Glutamatergic neuron (in vitro differentiated cells): ENCODE data around the gene LRRC26. TPM values are rescaled to one million over a fixed set of nuclear protein-coding genes. Genes with fewer than 3 reads are reported as not detected.

Source experiments
- DNase-seq: peaks from one replicate; pipeline ENCODE4 v3.0.0; 2022
- H3K27ac Mint-ChIP-seq: one replicate; pipeline ENCODE4 v1.8.0; 2020; ENCODE audit warnings: mild to moderate bottlenecking, mixed read lengths, inconsistent platforms; ENCODE audit not compliant: unreplicated experiment
- H3K27me3 Mint-ChIP-seq: one replicate; pipeline ENCODE4 v1.8.0; 2020; ENCODE audit warnings: mild to moderate bottlenecking, moderate library complexity, mixed read lengths, inconsistent platforms; ENCODE audit not compliant: unreplicated experiment
- H3K36me3 Mint-ChIP-seq: one replicate; pipeline ENCODE4 v1.8.0; 2020; ENCODE audit warnings: mild to moderate bottlenecking, mixed read lengths, inconsistent platforms; ENCODE audit not compliant: unreplicated experiment
- H3K4me1 Mint-ChIP-seq: one replicate; pipeline ENCODE4 v1.8.0; 2020; ENCODE audit warnings: mild to moderate bottlenecking, low read depth, mixed read lengths, inconsistent platforms; ENCODE audit not compliant: unreplicated experiment
- H3K4me3 Mint-ChIP-seq: one replicate; pipeline ENCODE4 v1.8.0; 2020; ENCODE audit warnings: mild to moderate bottlenecking, mixed read lengths, inconsistent platforms; ENCODE audit not compliant: unreplicated experiment
- H3K9me3 Mint-ChIP-seq: one replicate; pipeline ENCODE4 v1.8.0; 2020; ENCODE audit warnings: mild to moderate bottlenecking, moderate library complexity, mixed read lengths, inconsistent platforms; ENCODE audit not compliant: unreplicated experiment
- CTCF ChIP-seq: fragments of 200-600 bp; sonication (generic); IDR thresholded peaks from one replicate; pipeline ENCODE4 v1.5.0; 2021; ENCODE audit not compliant: partially characterized antibody, unreplicated experiment
- total RNA-seq: library from RNA; stranded (reverse); fragmentation: NEBNext Ultra II Directional; extraction: Animal tissue kit (Norgen Biotek cat#: 25700); gene quantifications from one replicate; pipeline ENCODE4 v1.2.1, GENCODE V29; 2021; ENCODE audit not compliant: unreplicated experiment

LRRC26 gene
- total RNA-seq, 1 donor from 2014 or later = 0.98 TPM

DNA sequence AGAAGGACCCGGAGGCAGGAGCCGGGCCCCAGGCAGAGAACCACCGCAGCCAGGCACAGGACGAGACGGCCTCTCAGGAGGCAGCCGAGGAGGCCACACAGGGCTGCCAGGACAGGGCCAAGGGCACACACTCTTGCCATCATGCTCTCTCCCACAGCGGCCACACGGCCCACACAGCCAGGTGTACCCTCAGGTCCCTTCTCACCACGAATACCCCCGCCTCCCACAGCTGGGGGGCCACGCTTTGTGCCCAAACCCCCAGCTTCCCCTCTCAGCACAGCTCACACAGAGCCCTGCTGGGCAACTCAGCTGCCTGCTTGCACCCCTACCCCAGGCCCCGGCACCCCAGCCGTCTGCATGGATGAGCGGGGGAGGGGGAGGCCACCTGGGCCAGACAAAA is 23.9 kb upstream of the LRRC26 start:
- H3K4me1 Mint-ChIP-seq = peaks cover 2% of the 10 kb centered on the region
- no peaks in the 10 kb centered on the region for H3K36me3 Mint-ChIP-seq
- DNase-seq = no peak
- no peak overlapping the region for H3K27ac Mint-ChIP-seq
- H3K27me3 Mint-ChIP-seq = peaks cover 2% of the 10 kb centered on the region
- no peak overlapping the region for H3K4me3 Mint-ChIP-seq
- peaks cover 2% of the 10 kb centered on the region for H3K9me3 Mint-ChIP-seq
- no peak for TF ChIP-seq CTCF

GRCh38 chr9:137192859-137193258 is 23.0 kb upstream of the LRRC26 start:
- H3K27me3 Mint-ChIP-seq = peaks cover 2% of the 10 kb centered on the region
- TF ChIP-seq CTCF = no peak
- H3K4me3 Mint-ChIP-seq = no peak overlapping the region
- H3K36me3 Mint-ChIP-seq = no peaks in the 10 kb centered on the region
- H3K9me3 Mint-ChIP-seq = peaks cover 3% of the 10 kb centered on the region
- DNase-seq = no peak
- peaks cover 2% of the 10 kb centered on the region for H3K4me1 Mint-ChIP-seq
- no peak overlapping the region for H3K27ac Mint-ChIP-seq

DNA sequence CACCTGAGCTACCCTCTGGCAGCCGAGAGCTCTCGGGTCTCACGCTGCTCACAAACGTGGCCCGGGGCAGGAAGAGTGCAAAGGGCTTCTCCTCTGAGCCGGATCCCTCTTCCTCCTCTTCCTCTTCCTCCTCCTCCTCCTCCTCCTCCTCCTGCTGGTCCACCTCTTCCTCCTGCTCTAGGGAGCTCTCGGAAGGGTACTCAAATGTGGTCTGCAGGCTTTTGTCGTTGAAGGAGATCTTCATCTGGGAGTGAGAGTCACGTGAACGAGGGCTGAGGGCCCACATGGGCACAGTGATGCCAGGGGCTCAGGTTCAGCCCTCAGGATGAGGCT is 22.6 kb upstream of the LRRC26 start:
- H3K27me3 Mint-ChIP-seq = peaks cover 2% of the 10 kb centered on the region
- TF ChIP-seq CTCF = no peak

DNA sequence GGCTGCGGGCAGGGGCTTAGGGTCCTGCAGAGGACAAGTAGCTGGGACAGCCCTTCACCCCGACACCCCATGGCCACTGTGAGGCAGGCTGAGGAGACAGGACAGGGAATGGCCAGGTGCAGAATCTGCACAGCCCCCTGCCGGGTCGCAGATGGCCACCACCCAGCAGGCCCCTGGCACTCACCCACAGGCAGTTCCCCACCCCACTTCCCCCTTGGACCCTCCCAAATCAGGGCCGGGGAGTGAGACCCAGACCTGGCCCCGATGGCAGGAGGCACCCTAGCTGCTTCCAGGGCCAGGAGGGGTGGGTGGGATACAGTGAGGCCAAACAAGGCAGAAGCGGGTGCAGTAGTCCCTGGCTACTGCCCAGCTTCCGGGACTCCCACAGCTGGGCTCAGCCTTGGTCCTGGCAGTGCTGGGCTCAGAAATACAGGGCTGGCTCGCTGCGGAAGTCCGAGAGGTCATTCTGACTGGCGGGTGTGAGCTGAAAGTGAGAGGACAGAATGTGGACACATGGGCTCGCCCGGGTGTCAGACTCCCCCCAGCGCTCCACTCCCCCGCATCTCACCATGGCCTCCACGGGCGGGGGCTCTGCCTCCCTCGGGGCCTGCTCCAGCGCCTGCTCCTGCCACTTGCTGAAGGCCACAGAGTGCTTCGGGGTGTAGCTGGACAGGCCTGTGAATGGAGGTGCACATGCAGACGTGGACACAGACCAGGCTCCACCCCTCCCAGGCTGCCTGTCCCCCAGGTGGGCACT is 22.0 kb upstream of the LRRC26 start:
- Mint-ChIP-seq H3K27me3 (peaks cover 2% of the 10 kb centered on the region), H3K36me3 (no peaks in the 10 kb centered on the region), H3K27ac (no peak overlapping the region), H3K9me3 (peaks cover 10% of the 10 kb centered on the region), H3K4me1 (peaks cover 4% of the 10 kb centered on the region), H3K4me3 (no peak overlapping the region)
- DNase-seq = no peak
- TF ChIP-seq CTCF = no peak

More for the DNA sequence above, 22.6 kb upstream of the LRRC26 start:
- DNase-seq = no peak
- Mint-ChIP-seq H3K9me3 (peaks cover 8% of the 10 kb centered on the region), H3K4me1 (peaks cover 4% of the 10 kb centered on the region), H3K27ac (no peak overlapping the region), H3K4me3 (no peak overlapping the region), H3K36me3 (no peaks in the 10 kb centered on the region)

- Mint-ChIP-seq H3K27me3 (peaks cover 2% of the 10 kb centered on the region), H3K36me3 (no peaks in the 10 kb centered on the region), H3K9me3 (peaks cover 10% of the 10 kb centered on the region), H3K27ac (no peak overlapping the region), H3K4me1 (peaks cover 4% of the 10 kb centered on the region), H3K4me3 (no peak overlapping the region)
- no peak for TF ChIP-seq CTCF
- DNase-seq = no peak
Measured at GRCh38 chr9:137191245-137191644, 21.4 kb upstream of the LRRC26 start.
